SHP77 treated with DMSO at 0.1 percent for 48 hours (cell line): ENCODE data around the gene ATP5ME.

ENCODE experiments used
- DNase-seq: peaks from one replicate; lab custom pipeline; 2025; lab: John Stamatoyannopoulos, UW

The ATP5ME gene

GRCh38 chr4:633406-633805, 40.7 kb downstream of the ATP5ME start:
- DNase-seq: no peak

DNA sequence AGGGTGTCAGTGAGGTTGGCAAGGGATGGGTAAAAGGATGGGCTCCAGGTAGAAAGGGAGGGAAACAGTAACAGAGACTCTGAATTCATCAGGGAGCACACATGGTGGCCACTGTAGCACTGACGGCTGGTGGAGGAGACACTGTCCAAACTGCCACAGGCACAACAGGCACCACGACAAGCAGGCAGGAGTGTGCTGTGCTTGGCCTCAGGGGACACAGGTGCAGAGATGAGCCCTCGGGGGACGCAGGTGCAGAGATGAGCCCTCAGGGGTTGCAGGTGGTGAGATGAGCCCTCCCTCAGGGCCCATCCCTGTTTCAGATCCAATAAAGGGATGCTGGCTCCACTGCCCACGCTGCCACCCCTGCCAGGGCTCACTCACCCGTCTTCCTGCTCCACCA, 41.1 kb downstream of the ATP5ME start:
- no peak for DNase-seq

DNA sequence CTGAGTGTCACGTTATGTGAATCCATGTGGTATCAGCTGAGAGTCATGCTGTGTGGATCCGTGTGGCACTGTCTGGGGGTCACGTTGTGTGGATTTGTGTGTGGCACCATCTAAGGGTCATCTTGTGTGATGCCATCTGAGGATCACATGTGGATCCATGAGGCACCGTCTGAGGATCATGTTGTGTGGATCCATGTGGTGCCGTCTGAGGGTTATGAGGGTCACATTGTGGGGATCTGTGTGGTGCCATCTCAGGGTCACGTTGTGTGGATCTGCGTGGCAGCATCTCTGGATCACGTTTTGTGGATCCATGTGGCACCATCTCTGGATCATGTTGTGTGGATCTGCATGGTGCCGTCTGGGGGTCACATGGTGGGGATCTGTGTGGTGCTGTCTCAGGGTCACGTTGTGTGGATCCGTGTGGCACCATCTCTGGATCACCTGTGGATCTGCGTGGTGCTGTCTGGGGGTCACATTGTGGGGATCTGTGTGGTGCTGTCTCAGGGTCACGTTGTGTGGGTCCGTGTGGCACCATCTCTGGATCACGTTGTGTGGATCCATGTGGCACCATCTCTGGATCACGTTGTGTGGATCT, 41.8 kb downstream of the ATP5ME start:
- no peak for DNase-seq

DNA sequence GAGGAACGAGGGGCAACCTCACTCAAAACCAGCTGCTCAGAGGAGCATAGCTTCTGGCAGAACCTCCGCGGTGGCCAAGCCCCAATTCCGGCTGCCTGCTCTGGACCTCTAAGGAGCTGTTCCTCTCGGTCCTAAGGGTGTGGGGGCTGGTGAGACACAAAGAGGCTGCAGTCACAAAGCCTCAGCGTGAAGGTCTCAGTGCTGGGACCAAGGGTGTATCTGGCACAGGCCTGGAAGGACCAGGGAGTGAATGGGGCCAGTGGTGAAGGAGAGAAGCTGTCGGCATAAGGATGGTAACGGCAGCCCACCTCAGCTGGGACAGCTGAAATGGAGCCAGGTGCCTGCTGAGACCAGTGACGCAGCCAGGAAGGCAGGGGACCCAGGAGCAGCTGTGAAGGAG, 43.4 kb downstream of the ATP5ME start:
- DNase-seq: no peak

DNA sequence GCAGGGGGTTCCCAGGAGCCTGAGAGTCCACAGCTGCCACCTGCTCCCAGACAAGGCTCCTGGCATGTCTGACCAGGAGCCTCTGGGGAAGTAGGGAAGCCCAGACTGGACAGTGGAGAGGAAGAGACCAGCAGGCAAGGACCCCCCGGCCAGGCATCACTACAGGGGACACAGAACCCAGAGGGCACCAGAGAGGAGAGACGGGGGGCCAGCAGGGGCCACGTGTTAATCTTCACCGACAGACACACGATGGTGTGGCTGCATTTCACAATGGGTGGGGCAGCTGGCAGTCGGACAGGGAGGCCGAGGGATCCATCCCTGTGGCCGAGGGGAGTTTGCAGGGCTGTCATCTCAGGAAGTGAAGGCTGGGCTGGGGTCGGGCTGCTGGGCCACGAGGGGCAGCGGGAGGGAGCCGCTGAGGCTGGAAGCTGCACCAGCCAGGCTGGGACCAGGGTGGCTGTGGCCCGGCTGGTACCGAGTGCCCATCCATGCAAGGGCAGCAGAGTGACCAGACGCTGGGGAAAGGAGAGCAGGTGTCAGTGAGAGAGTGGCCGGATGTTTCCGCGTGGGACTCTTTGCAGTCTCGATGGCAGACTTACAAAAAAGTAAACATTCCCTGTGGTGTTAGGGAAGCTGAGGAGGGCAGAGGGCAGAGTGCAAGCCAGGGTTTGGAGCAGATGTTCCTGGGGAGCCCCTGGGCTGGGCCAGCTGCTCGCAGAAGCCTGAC, 44.0 kb downstream of the ATP5ME start:
- no peak for DNase-seq

DNA sequence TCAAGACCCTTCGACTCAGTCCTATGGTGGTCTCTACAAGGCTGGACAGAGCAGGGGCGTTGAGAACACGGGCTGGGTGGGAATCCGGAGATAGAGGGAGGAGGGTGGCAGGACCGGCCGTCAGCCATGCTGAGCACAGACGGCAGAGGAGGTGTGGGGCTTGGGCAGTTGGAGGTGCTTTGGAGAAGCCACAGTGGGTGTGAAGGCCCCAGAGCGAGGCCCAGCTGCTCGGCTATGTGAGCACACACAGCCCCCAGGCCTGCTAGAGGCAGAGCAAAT, 44.5 kb downstream of the ATP5ME start:
- DNase-seq: no peak

DNA sequence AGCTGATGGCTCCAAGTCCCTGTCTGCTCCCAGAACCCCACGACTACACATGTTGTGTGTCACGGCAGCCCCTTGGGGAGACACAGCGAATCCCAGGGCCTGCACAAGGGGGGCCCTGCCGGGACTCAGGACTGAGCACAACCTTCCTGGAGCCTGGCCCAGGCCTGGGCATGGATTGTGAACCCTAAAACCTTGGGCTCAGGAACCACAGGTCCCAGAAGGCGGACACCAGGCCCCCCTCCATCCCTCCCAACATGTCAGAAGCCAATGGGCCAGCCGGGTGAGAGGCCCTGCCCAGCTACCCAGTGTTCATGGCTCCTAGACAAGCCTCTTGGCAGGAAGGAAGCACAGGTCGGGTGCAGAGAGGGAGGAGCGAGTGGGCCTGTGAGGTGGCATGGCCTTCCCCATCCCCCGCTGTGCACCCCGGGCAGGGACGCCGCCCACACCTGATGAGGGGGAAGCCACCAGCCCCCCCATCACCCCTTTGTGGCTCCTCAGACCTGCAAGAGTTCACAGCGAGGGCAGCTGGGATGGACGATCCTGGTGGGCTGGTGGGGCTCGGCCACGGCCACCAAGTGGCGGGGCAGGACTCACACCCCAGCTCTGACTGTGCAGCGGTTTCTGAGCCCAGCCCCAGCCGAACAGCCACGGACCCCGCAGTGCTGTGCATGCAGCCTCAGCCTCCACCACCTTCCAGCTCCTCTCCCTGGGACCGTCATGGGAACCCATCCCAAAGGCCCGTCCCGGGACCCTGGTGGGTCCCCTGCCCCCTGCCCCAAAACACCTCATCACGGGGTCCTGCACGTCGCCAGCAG, 45.0 kb downstream of the ATP5ME start:
- DNase-seq: no peak

DNA sequence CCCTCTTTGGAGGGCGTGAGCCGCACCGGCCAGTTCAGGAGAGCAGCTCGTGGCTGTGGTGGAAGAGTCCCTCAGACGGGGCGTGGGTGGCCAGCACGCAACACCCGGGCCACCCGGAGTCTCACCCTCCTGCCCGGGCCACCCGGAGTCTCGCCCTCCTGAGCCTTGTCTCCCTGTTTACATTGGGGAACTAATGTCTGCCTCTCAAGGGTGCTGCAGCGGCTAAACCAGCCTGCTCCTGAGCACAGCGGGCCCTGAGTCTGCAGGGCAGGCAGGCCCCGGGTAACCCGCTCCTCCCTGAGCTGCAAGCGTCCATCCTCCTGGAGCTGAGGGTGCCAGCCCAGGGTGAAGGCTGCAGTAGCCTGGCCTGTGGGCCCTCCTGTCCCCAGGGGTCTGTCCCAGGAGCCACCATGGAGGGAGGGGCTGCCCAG, 45.8 kb downstream of the ATP5ME start:
- DNase-seq: no peak

DNA sequence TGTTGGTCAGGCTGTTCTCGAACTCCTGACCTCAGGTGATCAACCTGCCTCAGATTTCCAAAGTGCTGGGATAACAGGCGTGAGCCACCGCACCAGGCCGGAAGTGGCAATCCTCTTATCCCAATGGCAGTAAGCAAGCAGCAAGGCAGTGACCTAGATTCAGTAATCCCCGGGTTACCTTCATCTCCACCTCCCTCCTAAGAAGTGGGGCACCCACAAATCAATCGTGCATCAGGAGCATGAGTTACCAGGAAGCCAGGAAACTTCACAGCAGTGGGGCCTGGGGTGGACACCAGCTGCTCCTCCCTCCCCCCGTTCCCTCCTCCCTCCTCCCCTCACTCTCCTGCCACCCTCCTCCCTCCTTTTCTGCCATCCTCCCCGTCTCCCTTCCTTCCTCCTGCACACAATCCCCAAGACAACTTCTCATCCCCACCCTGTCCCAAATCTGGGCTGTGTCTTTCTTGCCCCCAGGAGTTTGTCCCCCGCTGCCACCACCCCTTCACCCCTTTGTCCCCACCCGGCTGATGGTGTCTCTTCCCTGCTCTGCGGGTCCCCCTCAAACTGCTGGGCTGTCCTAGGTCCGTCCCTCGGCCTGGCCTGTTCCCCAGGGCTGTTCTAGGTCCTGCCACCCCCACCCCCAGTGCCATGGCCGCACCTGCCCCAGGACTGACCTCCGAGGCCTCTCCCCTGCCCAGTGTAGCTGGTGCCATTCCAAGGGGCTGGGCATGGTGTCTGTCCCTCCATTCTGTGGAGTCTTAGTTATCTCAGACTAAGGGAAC, 46.5 kb downstream of the ATP5ME start:
- no peak for DNase-seq

DNA sequence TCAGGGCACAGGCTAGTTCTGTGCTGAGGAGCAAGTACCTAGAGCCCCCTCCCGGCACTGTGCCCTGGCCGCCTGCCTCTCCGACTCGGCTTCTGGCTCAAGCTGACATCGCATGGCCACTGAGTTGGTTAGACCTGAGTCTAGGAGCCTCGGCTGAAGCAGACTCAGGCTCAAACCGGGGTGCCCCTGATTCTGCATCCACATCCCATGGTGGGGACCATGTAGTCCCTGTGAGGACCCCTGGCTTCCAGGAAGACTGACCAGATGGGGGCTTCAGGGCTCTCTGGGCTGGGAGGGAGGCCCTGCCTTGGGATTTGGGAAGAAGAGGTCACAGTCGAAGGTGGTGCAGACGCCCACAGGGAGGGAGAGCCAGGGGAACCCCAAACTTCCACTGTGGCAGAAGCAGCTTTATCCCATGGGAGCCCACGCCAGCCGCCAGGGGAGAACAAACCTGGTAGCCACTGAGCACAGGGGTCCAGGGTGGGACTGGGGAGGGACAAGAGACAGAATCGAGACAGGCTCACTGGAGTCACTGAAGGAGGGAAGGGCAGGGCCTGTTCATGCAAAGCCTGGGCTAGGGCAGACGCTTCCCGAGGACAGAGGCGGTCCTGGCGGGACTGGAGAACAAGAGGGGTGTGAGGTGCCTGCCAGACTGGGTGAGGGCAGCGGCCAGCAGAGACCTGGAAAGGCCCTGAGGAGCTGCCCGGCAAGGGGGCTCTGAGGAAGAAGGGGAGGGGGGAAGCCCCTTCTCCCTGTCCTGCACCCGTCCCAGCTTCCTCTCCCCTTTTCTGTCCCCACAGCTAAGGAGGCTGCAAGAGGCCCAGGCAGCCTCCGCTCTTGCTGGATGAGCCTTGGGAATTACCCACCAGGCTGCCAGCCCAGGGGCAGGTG, 47.6 kb downstream of the ATP5ME start:
- no peak for DNase-seq

GRCh38 chr4:625631-626161, 48.4 kb downstream of the ATP5ME start:
- no peak for DNase-seq

GRCh38 chr4:624705-625590, 49.1 kb downstream of the ATP5ME start, which contains the start of gene PDE6B:
Gene PDE6B, plus strand, starts transcription at chr4:625573. Its CDS starts 54 bp downstream, at chr4:625627.
- DNase-seq: no peak

DNA sequence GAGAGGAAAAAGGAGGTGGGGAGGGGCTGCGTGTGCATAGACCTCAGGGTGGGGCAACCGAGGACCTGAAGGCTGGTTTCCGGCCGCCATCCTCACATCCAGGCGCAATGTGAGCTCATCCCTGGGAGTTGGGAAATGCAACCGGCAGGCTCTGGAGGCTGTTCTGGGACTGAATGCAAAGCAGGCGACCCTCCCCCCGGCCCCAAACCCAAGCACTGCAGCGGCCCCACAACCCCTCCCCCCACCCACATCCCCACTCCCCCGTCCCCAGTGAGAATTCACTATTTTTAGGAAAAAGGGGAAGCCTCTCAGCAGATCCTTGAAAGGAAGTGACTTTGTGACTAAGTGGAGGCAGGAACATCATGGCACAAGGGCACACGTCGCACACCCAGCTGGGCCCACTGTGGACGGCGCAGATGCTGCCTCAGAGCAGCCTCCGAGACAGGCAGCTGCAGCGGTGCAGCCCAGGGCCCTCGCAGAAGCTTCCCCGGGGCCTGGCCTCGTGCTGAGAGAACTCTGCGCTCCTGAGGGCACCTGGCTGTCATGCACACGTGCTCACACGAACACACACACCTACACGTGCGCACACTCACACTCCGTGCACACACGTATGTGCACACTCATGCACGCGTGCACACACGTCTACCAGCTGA, 50.0 kb downstream of the ATP5ME start:
- DNase-seq: no peak

DNA sequence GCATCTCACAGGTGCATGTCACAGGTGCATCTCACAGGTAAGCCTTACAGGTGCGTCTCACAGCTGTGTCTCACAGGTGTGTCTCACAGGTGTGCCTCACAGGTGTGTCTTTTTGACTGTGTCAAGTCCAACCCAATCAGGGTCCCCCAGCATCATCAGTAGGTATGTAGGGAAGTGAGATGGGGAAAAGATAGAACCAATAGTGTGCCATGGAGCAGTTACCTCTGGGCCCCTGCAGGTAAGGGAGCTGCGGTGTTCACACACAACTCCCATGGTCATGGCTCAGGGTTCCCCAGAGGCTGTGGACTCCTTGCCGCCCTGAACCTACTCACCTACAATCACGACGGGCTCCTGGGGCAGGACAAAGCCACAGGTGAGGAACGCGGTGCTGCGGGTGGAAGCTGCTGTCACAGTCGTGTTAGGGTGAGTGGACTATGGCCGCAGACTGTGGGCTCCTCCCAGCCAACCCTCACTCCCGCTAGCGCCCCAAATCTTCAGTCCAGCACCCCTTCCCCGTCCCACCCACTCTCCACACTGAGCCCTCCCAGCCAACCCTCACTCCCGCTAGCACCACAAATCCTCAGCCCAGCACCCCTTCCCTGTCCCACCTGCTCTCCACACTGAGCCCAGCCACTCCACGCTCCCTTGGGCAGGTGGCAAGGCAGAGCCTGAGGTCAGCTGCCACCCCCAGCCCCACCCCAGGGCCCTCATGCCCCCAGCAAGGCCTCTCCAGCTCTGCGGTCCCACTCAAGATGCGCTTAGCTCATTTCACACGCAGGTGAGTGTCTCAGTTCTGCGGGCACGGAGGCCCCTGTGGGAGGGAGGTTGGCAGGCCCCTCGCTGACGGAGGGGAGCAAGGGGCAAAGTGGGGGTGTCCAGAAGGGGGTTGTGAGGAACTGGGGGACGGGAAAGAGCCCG, 50.8 kb downstream of the ATP5ME start:
- DNase-seq: no peak
